Embryonic facial prominence (tissue), 1 donor: Measurements from ENCODE around the gene ZSCAN12.
A peak's percentile ranks its signal among the peaks of the same experiment; 100 is the strongest.

ENCODE experiments used
- DNase-seq: peaks from one replicate; pipeline ENCODE4 v3.0.0-alpha.2; 2016; ENCODE audit errors: extremely low spot score

ZSCAN12 gene

DNA sequence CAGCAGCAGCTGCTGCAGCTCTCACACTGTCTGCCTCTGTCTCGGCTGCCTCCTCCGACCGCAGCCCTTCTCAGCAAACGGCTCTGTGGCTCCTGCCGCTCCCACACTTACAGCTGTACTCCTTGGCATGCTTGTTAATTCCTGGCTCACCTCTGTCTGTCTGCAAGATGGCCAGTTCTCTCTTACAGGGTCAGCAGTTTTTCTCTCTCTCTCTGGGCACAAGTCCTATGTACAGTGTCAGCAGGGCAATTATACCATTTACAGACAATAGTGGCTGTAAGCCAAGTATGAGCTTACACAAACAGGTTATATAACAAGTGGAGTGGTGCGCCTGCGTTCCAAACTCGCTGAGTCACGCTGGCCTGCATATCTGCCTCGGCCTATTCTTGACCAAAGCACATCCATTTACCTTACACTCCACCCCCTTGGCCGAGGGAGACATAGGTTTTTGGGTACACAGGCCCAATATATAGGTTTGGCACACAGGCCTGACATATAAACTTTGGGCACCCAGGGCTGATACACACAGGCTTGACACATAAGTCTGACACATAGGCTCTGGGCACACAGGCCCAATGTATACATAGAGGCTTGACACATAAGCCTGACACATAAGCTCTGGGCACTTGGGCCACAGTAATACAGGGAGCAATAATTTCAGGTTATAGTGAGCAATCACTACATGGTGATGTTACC, 45.4 kb downstream of the ZSCAN12 start:
- DNase-seq: no peak

DNA sequence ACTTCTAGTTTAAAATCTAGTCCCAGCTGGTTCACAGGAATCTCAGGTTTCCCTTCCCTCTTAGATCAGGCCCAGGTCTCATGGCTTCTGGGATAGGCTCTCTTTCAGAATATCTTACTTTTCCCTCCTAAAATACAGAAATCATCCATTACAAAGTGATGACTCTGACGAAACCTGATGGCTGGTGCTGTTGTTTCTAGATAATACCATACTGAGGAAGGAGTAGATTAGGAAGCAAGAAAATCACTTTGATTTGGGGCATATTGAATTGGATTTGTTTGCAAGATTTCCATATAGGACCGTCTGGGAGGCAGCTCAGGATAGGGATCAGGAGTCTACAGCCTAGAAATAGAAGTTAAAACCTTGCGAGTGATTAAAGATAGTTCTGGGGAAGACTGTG, 46.2 kb downstream of the ZSCAN12 start:
- DNase-seq: no peak

DNA sequence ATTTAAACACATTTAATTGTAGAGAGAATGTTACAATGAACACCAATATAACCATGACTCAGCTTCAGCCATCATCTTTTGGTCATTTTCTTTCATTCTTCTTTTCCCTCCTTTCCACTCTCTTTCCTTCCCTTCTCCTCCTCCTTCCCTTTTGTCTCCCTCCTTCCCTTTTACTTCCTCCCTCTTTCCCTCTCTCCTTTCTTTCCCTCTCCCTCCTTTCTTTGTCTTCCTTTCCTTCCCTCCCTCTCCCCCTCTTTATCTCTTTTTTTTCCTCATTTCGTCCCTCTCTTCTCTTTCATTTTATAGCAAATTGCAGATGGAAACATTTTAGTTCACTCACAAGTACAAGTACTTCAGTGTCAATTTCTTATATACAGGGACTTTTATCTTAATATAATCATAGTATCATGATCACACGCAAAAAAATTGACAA, 48.0 kb downstream of the ZSCAN12 start:
- no peak for DNase-seq

DNA sequence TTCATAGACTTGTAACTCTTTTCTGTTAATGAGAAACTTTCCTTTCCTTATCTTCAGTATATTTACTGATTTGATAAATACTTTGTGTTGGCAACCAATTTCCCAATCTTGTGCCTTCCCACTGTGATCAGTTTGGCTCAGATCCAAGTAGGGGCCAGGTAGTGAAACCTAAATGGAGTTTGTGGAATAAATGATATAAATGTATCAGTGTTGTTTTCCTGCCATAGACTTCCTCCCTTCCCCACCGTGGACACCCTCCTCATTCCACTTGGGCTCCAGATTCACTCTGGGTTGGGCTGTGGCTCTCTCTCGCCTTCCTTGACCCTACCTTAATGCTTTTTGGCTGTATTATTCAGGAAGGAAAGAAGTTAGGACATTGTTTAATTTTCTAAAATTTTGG, 48.5 kb downstream of the ZSCAN12 start:
- no peak for DNase-seq

DNA sequence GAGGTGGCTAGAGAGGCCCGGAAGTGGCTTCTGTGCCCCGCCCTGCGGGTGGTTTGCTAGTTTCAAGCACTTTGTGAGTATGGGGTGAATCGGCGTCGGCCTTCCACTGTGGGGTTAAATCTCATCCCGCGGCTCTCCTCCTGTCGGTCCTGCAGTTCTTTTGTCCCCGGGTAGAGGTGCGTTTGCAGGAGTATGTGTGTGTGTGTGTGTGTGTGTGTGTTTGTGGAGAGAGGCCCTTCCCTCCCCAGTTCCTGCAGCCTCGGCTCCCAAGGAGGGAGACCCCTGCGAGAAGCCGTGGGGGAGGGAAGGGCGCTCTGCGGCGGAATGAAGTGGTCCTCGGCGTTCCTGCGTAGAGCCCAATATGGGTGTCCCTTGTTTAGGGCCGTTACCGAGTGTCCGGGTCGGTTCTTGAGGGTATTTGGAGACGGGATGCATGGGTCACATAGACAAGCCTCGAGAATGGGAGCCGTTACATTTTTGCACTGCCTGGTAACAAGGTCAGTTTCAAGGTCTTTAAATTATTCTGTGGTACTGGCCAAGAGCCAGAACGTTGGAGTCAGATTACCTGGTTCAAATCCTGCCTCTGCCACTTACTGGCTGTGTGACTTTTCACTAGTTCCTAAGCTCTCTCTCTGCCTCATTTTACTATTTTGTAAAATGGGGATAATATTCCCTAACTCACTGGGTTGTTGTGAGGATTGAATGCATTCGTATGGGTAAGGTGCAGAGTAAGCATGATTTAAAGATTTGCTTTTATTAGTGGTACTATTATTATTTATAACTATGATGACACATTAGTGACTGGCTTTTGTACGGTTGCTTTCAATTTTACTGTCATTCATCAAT, 49.4 kb downstream of the ZSCAN12 start, which contains the start of gene ZKSCAN3:
TSS of gene ZKSCAN3 (plus strand) at position 56 of the 846 bp plus-strand sequence. CDS start 9,640 bp downstream, outside the sequence.
- DNase-seq: no peak

DNA sequence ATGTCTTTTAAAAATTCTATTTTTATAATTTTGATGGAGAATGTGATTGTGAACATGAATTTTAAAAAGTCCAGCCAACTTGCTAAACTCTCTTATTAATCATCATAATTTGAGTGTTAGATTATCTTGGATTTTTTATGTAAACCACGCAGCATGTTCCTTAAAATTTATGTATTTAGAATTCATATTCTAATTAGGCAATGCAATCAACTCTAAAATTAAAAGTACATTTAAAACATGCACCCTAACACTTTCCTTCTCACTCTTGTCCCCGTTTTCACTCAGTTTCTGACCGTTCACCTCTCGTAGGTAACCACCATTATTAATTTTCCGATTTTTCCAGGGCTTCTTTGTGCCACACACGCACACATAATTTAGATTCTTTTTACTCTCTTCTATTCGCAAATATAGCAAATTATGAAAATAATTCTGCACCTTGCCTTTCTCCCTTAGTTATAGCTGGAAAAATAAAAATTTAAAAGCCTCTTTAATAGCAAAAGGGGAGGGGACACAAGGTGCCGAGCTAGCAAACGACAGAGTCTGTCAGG, 50.1 kb downstream of the ZSCAN12 start:
- DNase-seq: peak; percentile 78

DNA sequence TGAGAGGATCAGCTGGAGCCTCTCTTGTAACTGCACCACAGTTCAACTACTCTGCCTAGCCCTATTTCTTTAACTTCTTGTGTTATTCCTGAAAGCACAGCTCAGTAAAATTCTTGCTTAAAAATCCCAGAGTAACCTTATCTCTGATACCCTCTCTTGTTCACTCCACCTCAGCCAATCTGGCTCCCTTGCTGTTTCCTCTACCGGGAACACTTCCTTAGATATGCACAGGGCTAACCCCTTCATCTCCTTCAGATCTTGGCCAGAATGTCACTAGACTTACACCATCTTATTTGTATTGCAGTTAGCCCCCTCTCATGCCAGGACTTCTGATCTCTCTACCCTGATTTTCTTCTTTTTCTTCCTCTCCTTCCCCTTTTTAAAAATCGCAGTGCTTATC, 52.4 kb downstream of the ZSCAN12 start:
- DNase-seq: no peak

DNA sequence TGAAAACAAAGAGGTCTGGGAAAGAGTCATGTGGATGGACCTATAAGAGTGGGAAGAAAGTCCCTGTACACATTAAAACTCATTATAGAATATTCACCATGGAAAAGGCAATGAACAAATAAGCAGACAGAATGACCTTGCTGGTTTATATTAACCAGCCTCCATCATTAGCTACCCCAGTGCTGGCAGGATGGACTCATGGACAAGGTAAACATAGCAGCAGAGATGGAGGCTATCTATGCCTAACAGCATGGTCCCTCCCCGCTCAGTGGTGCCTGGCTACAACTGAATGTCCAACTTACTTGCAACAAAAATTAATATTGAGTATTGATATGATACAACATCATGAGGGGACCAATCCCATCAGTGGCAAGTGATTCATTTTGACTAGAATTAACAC, 54.3 kb downstream of the ZSCAN12 start:
- DNase-seq: no peak

DNA sequence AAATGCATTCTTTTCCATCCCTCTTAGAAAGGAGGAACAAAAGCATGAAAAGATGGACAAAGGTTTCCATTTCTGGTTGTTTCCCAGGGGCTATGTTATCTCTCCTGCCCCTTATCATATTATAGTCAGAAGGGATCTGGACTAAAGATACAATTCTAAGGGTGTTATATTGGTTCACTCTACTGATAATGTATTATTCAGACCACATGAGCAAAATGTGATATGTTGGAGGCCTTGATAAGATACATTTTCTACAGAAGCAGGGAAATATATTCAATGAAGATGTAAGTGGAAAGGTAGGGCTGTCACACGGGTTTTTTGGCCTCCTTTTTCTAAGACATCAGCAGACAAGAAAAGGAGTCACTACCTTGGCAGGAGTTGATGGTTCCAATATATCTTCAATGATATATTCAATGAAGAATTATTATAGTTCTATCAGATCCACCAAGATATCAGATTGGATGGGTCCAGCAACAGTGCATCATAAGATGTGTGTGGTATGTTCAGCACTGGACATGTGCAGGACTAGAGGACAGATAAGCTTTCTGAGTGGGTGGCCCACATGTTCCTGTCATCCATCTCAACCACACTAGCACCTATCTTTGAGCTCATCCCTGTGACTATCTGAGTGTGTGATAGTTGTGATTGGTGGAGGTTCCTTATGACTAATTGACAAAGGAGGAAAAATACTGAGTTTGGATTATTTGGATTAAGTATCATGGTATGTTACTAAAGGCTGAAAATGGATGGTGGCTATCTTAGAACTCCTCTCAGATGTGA, 55.5 kb downstream of the ZSCAN12 start:
- DNase-seq: no peak

DNA sequence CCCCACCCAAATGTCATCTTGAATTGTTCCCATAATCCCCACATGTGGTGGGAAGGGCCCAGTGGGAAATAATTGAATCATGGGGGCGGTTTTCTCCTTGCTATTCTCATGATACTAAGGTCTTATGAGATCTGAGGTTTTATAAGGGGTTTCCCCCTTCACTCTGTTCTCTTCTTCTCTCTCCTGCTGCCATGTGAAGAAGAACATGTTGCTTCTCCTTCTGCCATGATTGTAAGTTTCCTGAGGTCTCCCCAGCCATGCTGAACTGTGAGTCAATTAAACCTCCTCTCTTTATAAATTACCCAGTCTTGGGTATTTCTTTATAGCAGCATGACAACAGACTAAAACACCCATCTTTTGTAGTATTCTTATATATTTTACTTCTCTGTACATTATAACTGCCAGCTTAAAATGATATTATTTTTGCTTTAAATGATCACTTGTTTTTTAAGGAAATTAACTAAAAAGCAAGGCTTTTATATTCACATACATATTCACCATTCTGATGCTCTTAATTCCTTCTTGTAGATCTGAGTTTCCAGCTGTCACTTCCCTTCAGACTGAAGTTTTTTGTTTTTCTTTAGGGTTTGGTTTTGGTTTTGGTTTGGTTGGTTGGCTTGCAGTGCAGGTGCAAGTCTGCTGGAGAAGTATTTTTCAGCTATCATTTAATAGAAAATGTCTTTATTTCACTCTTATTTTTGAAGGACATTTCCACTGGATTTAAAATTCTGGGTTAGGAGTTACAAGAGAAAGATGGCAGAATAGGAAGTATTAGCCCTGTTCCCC, 59.0 kb downstream of the ZSCAN12 start:
- no peak for DNase-seq

DNA sequence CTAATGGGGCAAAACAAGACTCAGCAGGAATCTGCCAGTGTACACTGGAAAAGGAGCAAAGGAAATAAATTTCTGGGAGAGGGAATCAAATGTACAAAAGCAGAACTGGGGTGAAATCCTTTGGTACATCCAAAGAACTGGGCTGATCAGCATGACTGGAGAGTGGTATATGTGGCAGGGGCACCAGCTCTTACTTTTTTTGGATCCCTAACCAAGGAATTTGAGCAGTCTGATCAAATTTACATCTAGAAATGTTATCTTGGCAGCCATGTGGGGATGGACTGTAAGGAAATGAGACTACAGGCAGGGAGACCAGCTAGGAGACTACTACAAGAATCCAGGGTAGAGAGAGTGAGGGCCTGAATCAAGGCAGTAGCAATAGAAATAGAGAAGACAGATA, 62.4 kb downstream of the ZSCAN12 start:
- no peak for DNase-seq

DNA sequence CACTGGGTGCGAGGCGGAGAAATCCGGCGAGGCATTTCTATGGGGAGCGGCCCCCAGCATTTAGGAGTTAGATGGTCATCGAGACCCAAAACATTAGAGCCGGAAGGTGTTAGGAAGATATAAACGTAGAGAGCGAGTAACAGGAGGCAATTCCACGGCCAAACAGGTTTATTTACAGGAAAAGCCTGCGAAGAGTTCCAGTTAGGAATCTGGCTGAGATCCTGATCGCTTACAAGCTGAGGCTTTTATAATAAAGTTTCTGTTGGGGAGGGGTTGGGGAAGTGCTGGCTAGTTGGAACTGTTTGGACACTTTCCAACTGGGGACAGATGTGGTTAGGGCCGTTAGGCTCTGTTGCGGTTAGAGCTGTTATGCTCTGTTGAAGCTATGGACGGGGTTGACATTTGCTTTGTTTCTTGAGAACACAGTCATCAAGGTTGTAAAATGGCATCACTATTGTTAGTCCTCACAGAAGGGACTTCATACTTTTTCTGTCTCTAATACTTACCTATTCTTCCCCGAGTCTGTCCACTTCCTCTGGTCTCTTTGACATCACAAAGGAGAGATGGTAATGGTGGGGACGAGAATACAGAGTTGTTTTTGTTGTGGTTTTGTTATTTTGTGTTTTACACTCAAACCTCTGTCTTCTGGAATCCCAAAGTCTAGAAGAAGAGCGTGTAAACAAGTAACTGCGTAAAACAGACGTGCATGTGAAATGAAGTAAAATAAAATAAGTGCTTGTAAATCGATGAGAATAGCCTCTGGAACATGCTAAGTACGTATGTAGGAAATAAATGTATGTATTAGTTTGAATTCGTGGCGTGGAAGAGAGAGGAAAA, 63.0 kb downstream of the ZSCAN12 start:
- DNase-seq: peak; percentile 54

DNA sequence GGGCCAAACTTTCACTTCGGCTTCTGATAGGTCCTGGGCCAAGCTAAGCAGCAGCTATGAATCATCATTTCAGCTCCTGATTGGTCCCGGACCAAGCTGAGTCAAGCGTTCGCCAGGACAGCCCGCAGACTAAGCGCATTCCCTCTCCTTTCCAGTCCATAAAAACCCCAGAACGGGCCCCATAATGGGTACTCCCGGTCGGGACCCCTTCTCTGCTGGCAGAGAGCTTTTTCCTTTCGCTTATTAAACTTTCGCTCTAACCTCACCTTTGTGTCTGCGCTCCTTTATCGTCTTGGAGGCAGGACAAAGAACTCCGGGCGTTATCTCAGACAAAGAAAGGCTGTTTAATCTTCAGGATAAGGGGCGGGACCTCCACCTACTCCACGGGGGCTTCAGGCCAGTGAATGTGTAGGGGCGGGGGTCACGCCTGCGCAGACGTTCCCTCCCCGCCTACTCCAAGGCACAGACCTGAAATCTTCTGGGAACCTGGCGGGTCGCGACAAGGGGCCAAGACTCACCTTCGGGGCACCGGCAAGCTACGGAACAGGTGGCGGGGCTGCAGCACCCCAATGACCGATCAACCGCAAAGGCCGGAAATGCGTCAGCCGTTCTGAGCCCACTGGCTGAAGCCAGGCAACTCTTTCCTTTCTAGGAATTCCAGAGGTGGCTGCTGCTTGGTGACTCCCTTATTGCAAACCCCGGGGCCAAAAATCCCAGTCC, 63.8 kb downstream of the ZSCAN12 start, which contains the start of gene ZSCAN31:
TSS of gene ZSCAN31 (minus strand) at position 585 of the 720 bp plus-strand sequence. CDS start 6,465 bp downstream, outside the sequence.
- DNase-seq: peak; percentile 96

DNA sequence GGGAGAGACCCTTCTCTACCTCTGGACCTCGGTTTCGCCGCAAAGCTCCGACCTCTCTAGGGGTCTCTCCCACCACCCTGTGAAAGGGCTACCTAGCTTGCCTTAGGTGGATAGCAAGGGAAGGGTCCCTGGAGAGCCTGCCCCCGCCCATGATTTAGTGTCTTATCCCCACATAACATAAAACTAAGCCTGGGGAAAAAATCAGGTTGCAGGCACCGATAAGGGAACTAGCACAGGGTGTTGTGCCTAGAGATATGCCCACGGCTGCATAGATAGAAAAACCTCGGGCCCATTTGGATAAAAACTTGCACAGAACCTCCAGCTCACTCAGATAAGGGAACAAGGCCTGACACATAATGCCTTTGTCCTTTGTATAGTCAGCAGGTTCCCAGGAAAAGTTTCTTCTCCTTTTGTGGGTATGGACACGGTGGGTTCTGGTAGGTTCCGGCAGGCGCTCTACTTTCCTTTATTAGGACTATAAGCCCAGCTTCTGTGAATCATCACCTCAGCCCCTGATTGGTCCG, 64.4 kb downstream of the ZSCAN12 start:
- no peak for DNase-seq

DNA sequence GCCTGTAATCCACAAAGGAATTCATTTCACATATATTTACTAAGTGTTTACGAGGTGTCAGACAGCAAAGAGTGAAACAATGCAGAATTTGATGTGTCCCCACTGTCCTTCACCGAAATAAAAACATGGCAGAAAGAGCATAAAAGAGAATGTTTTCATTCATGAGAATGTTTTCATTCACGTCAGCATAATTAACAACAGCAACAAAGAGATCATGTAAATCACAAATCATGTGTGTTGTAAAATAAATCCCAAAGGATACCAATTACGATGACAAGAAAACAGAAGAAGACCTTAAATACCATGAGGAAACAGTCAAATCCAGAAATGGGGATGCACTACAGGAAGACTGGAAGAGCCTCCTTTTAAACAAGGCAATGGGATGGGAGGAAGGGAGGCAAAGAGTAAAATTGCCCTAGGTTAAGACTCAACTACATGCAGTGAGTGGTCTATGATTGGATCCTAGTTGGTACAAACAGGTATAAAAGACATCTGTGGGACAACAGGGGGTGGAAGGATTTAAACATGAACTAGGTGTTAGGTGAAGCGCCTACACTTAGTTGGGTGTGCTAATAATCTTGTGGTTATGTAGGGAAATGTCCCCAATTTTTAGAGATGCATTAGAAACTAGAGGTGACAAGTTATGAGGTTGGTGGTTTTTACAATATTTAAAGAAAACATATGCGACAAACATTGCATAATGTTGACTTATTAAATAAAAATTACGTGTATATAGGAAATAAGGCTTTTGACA, 65.1 kb downstream of the ZSCAN12 start:
- DNase-seq: no peak

DNA sequence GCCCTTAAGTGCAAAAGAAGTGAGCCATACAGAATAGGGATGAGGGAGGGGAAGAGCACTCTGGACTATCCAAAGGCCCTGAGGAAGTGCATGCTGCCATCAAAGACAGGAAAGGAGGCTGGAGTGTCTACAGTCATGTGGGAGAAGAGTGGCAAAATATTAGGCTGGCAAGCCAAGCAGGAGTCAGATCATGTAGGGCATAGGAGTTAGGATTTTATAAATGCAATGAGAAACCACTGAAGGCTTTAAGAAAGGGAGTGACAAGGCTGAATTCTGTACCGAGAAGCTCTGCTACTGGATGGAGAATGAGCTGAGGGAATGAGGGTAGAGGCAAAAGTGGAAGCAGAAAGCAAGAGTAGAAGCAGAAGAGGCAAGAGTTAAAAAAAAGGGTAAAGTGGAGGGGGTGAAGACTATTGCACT, 65.9 kb downstream of the ZSCAN12 start:
- DNase-seq: no peak

DNA sequence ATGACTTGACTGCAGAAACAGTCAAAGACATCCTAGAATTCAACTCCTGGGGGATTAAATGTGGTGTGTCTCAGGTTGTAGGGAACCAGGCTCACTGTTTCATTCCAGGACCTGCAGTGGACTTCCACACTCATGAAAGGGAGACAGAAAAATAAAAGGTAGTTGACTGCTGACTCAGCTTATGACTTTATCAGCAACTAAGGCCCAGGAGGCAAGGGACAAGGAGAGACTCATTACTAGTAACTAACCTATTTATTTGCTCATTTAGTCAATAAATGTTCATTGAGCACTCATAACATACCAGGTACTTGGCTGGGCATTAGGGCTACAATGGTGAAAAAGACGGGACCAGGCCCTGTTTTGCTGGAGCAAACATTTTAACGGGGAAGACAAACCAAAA, 66.5 kb downstream of the ZSCAN12 start:
- DNase-seq: no peak

DNA sequence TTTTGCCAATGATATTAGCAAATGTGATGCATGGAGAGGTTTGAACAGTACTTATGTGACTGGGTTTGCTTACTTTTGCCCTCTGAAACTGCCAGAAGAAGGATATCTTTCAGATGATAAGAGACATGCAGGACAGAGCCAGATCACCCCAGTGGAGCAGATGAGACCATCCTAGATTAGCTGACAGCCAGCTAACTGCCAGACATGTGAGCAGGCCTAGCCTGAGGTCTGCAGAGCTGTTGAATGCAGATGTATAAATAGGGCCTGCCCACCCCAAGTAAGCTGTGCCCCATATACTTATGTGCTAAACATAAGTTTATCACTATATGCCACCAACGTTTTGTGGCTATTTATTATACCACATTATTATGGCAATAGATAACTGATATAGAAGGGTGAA, 69.5 kb downstream of the ZSCAN12 start:
- no peak for DNase-seq
